ENCODE data around the gene FGFBP1.

- TF ChIP-seq CTCF (IDR thresholded peaks at IDR 0.05): no peak
- no peak for TF ChIP-seq POLR2AphosphoS5 (IDR thresholded peaks at IDR 0.05)
- TF ChIP-seq EP300 (IDR thresholded peaks at IDR 0.05): no peak
- TF ChIP-seq POLR2A (IDR thresholded peaks at IDR 0.05): no peak
These were observed 25.4 kb downstream of the FGFBP1 start for GRCh38 chr4:15912961-15913630.

Measured in gastroesophageal sphincter (tissue), 3 donors.